Astrocyte of the spinal cord (primary cell): ENCODE results near the gene SEMA5B.

Experiments used
- DNase-seq: peaks from one replicate; pipeline ENCODE4 v3.0.0; 2011; ENCODE audit warnings: low read depth, low spot score
- H3K4me3 ChIP-seq: 2 replicates; pipeline ENCODE4 v1.5.1; 2011; ENCODE audit warnings: low read depth, mild to moderate bottlenecking, low read length, moderate library complexity
- in situ Hi-C: cut with HindIII; loops from 2 replicates; pipeline ENCODE4 v1.10.0; 2017; ENCODE audit warnings: low sequenced_read_pairs
- TF ChIP-seq, protein P1 (sequence below): IDR thresholded peaks from 2 replicates; pipeline ENCODE4 v1.5.1; 2012; ENCODE audit warnings: low read depth, mild to moderate bottlenecking, low read length, inconsistent platforms

The SEMA5B gene

GRCh38 chr3:122947196-122947595 is 80.4 kb downstream of the SEMA5B start:
- in situ Hi-C loops, result no loop called here
- no peak for DNase-seq
- TF ChIP-seq, protein P1, sequence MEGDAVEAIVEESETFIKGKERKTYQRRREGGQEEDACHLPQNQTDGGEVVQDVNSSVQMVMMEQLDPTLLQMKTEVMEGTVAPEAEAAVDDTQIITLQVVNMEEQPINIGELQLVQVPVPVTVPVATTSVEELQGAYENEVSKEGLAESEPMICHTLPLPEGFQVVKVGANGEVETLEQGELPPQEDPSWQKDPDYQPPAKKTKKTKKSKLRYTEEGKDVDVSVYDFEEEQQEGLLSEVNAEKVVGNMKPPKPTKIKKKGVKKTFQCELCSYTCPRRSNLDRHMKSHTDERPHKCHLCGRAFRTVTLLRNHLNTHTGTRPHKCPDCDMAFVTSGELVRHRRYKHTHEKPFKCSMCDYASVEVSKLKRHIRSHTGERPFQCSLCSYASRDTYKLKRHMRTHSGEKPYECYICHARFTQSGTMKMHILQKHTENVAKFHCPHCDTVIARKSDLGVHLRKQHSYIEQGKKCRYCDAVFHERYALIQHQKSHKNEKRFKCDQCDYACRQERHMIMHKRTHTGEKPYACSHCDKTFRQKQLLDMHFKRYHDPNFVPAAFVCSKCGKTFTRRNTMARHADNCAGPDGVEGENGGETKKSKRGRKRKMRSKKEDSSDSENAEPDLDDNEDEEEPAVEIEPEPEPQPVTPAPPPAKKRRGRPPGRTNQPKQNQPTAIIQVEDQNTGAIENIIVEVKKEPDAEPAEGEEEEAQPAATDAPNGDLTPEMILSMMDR, result no peak

GRCh38 chr3:122946185-122946584 is 81.4 kb downstream of the SEMA5B start:
- H3K4me3 ChIP-seq, result no peak overlapping the region
- in situ Hi-C loops, result no loop called here
- TF ChIP-seq, protein P1, result no peak
- no peak for DNase-seq

More at GRCh38 chr3:122947196-122947595, 80.4 kb downstream of the SEMA5B start:
- H3K4me3 ChIP-seq, result no peak overlapping the region

DNA sequence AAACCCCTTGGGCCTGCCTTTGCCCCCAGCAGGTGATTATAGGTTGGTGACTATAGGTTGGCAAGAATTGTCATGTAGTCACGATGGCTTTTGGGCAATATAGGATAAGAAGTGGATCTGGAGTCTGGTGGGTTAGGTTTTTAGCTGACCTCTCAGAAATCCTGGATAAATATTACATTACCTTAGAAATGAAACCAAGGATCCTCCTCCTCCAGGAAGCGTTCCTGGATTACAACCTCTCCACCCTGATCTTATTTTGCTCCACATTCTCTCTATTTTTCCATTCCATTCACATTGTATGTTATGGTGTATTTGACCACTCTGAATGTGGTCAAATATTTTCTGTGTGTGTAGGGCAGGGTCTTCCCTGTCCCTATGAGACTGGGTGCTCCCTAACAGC is 82.3 kb downstream of the SEMA5B start:
- in situ Hi-C loops, result no loop called here
- TF ChIP-seq, protein P1, result no peak
- no peak for DNase-seq
- no peak overlapping the region for H3K4me3 ChIP-seq

DNA sequence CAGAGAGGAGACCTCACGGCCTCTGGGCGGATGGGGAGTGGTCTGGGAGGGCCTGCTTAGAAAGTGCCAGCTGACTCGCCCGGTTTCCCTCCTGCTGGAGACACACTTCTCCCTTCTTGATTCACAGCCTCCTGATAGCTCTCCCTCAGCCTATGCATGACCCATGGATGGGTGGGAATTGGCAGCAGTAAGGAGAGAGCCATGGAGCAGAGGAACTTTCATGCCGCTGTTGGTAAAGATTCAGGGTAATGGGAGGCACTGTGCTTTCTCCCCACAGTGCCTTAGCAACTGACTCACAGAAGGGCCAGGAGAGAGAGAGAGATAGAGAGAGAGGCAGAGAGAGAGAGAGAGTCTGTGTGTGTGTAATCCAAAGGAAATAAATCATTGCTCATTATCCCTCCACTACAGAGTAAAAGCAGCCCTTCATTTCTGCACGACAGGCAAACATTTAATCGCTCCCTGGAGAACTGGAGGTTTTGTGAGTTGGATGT is 82.8 kb downstream of the SEMA5B start:
- no peak for DNase-seq
- in situ Hi-C loops, result no loop called here
- H3K4me3 ChIP-seq, result no peak overlapping the region
- TF ChIP-seq, protein P1, result no peak

- TF ChIP-seq, protein P1, result no peak
- DNase-seq, result no peak
- in situ Hi-C loops, result no loop called here
- H3K4me3 ChIP-seq, result no peak overlapping the region
Measured at GRCh38 chr3:122943828-122944190, 83.8 kb downstream of the SEMA5B start.

DNA sequence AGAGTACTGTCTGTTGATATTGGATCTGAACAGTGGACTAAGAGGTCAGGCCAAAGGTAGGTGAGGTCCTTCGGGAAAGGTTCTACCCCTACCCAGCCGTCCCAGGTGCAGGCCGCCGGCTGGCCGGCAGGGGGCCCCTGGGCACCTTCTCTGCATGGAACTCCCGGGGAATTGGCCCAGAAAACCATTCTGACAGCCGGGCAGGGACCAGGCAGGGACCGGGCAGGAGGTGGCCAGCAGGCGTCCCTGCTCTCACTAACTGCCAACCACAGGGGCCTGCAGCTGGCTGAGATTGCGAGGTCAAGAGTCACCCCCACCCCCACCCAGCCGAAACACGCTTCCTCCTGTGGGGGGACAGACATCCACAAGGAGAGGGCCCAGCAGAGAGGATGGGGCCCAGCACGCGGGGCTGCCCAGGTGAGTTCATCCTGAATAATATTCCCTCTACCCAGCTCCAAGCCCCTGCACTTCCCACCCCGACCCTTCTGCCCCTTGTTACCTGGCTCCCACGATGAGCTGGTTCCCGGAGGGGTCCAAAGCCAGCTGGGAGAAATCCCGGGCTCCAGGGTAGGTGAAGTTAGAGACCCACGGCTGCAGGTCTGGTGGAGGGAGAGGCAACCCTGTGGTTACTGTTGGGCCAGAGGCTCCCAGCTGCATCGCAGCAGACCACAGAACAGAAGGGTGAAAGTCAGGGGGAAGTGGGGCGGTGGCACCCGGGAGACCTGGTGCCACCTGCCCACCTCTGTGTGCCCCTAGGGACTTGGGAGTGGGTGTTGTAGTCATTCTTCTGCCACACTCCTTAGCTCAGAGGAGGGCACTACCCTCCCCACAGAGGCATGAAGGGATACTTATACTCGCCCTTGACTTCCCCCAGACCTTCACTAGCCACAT is 84.4 kb downstream of the SEMA5B start:
- no peak overlapping the region for H3K4me3 ChIP-seq
- in situ Hi-C loops, result no loop called here
- TF ChIP-seq, protein P1, result peak; percentile 98
- peak; percentile 39 for DNase-seq
